PC-9 (cell line): ENCODE data around the gene ITGA5. TPM values are rescaled to one million over a fixed set of nuclear protein-coding genes. Genes with fewer than 3 reads are reported as not detected.

ENCODE experiments used
- BruUV-seq: library from RNA; stranded (reverse); fragments of 400-500 nt; replicated peaks from 2 replicates; lab custom pipeline; 2021; lab: Mats Ljungman, UMichigan
- CTCF ChIA-PET: fragments of 300-600 bp; sonication (Branson Sonifier 250); formaldehyde crosslinking; loops from one replicate; lab custom pipeline; 2022; ENCODE audit warnings: antibody characterized with exemption; lab: Charles Lee
- POLR2A ChIA-PET: fragments of 300-600 bp; sonication (Branson Sonifier 250); formaldehyde crosslinking; loops from one replicate; lab custom pipeline; 2022; ENCODE audit warnings: antibody characterized with exemption; ENCODE audit not compliant: unreplicated experiment; lab: Charles Lee
- DNase-seq, 2 experiments: peaks; one replicate each; pipeline versions ENCODE4 v3.0.0 to v3.0.0-alpha.2; 2015 to 2022; ENCODE audit warnings: mixed read lengths in 1 of 2
- H2AFZ ChIP-seq: fragments of 200-600 bp; sonication (generic); 2 replicates; pipeline ENCODE4 v1.8.1; 2017; ENCODE audit warnings: antibody characterized with exemption
- H3F3A ChIP-seq: fragments of 200-600 bp; sonication (generic); 2 replicates; pipeline ENCODE4 v1.8.1; 2017; ENCODE audit warnings: antibody characterized with exemption, mild to moderate bottlenecking, low read depth; ENCODE audit not compliant: insufficient read depth
- H3K27ac ChIP-seq: fragments of 200-600 bp; sonication (generic); 2 replicates; pipeline ENCODE4 v1.6.1; 2016; ENCODE audit warnings: mixed run types
- H3K27me3 ChIP-seq: fragments of 200-600 bp; sonication (generic); 2 replicates; pipeline ENCODE4 v1.6.1; 2016; ENCODE audit warnings: low read depth, mixed run types; ENCODE audit not compliant: insufficient read depth
- H3K36me3 ChIP-seq: fragments of 200-600 bp; sonication (generic); 2 replicates; pipeline ENCODE4 v1.6.1; 2016; ENCODE audit warnings: low read depth, mixed run types
- H3K4me1 ChIP-seq: fragments of 200-600 bp; sonication (generic); replicated peaks from 2 replicates; pipeline ENCODE4 v1.6.1; 2016; ENCODE audit warnings: mixed run types; ENCODE audit not compliant: insufficient read depth
- H3K4me2 ChIP-seq: fragments of 200-600 bp; sonication (generic); 2 replicates; pipeline ENCODE4 v1.6.1; 2017; ENCODE audit warnings: mixed run types
- H3K4me3 ChIP-seq: fragments of 200-600 bp; sonication (generic); 2 replicates; pipeline ENCODE4 v1.6.1; 2016; ENCODE audit warnings: mixed run types
- H3K79me2 ChIP-seq: fragments of 200-600 bp; sonication (generic); 2 replicates; pipeline ENCODE4 v1.6.1; 2017; ENCODE audit warnings: low read depth, mixed run types
- H3K9me2 ChIP-seq: fragments of 200-600 bp; sonication (generic); 2 replicates; pipeline ENCODE4 v1.8.1; 2017; ENCODE audit warnings: mild to moderate bottlenecking; ENCODE audit not compliant: insufficient read depth
- H3K9me3 ChIP-seq: fragments of 200-600 bp; sonication (generic); 2 replicates; pipeline ENCODE4 v1.8.1; 2016; ENCODE audit warnings: low read depth; ENCODE audit not compliant: insufficient read depth
- H4K20me1 ChIP-seq: fragments of 200-600 bp; sonication (generic); 2 replicates; pipeline ENCODE4 v1.8.1; 2017; ENCODE audit not compliant: insufficient read depth
- EZH2 ChIP-seq: fragments of 200-600 bp; sonication (generic); IDR thresholded peaks from 2 replicates; pipeline ENCODE4 v1.8.0; 2017; ENCODE audit warnings: antibody characterized with exemption, low read depth
- intact Hi-C: fragments of 100-400 bp; cut with micrococcal nuclease; formaldehyde crosslinking; loops from one replicate; pipeline ENCODE4 v1.10.0; 2022; ENCODE audit not compliant: unreplicated experiment
- total RNA-seq: library from RNA; stranded (reverse); gene quantifications from 2 replicates; pipeline ENCODE4 v1.2.3, GENCODE V29; 2021
- TF ChIP-seq, protein P1 (sequence below): fragments of 200-600 bp; sonication (generic); conservative IDR thresholded peaks from 2 replicates; pipeline ENCODE4 v1.6.1; 2017; ENCODE audit warnings: mixed run types, antibody characterized with exemption, mild to moderate bottlenecking, moderate library complexity

ITGA5 gene
- total RNA-seq, 1 experiment from 2014 or later, result 28.4 TPM

DNA sequence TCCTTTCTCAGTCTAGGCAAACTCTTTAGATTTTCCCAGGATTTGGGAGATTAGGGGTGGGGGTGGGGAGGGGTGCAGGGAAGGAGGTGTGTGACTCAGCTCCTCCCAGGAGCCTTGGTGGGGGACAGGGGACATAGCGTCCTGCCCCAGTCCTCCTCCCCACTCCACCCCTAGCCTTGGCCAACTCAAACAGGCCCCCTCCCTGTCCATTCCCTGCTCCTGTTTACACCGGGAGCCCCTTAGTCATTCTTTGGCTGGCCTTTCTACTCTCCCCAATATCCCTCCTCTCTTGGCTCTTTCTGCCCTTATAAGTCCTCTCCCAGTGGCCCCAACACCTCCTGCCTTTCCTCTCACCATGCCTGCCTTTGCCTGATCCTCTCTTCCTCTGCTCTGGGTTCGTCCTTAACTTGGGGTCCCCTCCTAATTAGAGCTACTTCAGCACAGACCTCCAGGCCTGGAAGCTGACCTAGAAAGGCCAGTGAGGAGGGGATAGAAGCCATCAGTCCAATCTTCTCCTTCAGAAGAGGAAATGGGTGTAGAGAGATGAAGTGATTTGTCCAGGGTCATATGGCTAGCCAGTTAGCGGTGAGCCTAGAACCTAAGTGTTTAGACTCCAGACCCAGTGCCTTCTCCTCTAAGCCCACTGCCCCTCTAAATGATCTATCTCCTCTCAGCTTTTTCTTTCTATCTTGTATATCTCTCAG, 2.3 kb upstream of the ITGA5 start:
- Histone ChIP-seq H3K27me3 (no peaks in the 10 kb centered on the region), H3K4me1 (peaks cover 57% of the 10 kb centered on the region), H3F3A (peaks cover 22% of the 10 kb centered on the region), H3K27ac (peak overlapping the region; percentile 24; the same call in 1 of the 2 replicates), H3K36me3 (no peaks in the 10 kb centered on the region), H3K4me3 (no peak overlapping the region), H3K9me2 (no peaks in the 10 kb centered on the region), H3K79me2 (peaks cover 20% of the 10 kb centered on the region), H4K20me1 (no peaks in the 10 kb centered on the region), H3K9me3 (no peaks in the 10 kb centered on the region), H3K4me2 (peak overlapping the region; percentile 17), H2AFZ (peak overlapping the region; percentile 23; the same call in 1 of the 2 replicates)
- CTCF ChIA-PET, result no interaction called here
- TF ChIP-seq EZH2, result no peak
- TF ChIP-seq, protein P1, sequence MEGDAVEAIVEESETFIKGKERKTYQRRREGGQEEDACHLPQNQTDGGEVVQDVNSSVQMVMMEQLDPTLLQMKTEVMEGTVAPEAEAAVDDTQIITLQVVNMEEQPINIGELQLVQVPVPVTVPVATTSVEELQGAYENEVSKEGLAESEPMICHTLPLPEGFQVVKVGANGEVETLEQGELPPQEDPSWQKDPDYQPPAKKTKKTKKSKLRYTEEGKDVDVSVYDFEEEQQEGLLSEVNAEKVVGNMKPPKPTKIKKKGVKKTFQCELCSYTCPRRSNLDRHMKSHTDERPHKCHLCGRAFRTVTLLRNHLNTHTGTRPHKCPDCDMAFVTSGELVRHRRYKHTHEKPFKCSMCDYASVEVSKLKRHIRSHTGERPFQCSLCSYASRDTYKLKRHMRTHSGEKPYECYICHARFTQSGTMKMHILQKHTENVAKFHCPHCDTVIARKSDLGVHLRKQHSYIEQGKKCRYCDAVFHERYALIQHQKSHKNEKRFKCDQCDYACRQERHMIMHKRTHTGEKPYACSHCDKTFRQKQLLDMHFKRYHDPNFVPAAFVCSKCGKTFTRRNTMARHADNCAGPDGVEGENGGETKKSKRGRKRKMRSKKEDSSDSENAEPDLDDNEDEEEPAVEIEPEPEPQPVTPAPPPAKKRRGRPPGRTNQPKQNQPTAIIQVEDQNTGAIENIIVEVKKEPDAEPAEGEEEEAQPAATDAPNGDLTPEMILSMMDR, result no peak
- POLR2A ChIA-PET, result no interaction called here
- intact Hi-C loops, result no loop called here
- BruUV-seq, result no TSS peak
- peak in 1 of 2 experiments; percentile 34 for DNase-seq

DNA sequence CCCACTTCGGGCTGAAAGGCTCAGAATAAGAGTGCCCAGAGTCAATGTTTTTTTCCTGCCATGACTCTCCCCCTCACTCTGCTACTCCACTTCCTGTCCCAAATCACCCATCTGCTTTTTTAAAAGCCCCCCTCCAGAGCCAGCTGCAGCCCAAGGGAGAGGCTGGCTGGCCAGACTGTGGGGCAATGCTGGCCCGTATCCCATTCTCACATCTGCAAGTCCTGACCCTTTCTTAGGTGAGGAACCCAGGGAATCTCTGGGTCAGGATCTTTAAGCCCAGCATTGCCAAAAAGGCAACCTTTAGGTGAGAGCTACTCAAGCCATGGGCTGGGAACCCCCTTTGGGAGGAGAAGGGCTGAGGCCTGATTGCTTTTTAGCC, 1.7 kb upstream of the ITGA5 start:
- H3K4me3 ChIP-seq, result no peak overlapping the region
- POLR2A ChIA-PET, result no interaction called here

DNA sequence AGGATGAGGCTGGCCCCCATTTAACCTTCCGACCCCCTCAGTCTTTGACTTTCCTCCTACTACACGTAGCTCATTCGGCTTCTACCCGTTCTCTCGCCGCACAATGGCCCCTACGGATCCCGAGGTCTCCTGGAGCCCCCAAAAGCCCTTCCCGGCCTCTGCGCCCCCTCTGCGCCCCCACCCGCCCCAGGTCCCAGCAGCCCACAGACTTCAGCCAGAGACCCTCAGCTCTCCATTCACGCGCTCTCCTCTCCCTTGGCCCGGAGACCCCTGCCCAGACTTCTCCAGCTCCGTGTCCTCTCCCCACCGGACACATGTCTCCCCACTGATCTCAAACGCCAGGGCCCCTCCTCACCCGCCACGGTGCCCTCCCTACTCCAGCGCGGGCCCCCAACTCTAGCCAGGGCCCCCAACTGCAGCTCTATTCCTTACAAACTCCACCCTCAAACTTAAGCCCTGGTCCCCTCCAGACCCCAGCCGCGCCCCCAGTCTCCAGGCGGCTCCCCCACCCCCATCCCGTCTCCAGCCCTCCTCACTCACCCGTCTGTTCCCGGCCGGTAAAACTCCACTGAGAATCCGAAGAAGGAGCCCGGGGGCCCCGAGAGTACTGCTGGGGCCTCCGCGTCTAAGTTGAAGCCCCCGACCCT, 502 bp downstream of the ITGA5 start:
- ChIA-PET POLR2A (no interaction called here), CTCF (interaction anchor here (2.8 kb wide), 1 partner anchor 19 kb away, joined by 13 read pairs; no protein-coding TSS in a partner anchor)
- Histone ChIP-seq H2AFZ (peak overlapping the region; percentile 88), H3K4me2 (peak overlapping the region; percentile 95), H3K27me3 (no peaks in the 10 kb centered on the region), H3K9me2 (no peaks in the 10 kb centered on the region), H3K4me3 (peak overlapping the region; percentile 92), H3F3A (peaks cover 24% of the 10 kb centered on the region), H3K79me2 (peaks cover 39% of the 10 kb centered on the region), H3K36me3 (no peaks in the 10 kb centered on the region), H3K27ac (no peak overlapping the region), H4K20me1 (no peaks in the 10 kb centered on the region), H3K4me1 (peaks cover 50% of the 10 kb centered on the region), H3K9me3 (no peaks in the 10 kb centered on the region)
- TF ChIP-seq, protein P1, result no peak
- no peak for TF ChIP-seq EZH2
- peak in 1 of 2 experiments; percentile 1 for DNase-seq
- intact Hi-C loops, result no loop called here
- no TSS peak for BruUV-seq

More for the DNA sequence above, 1.7 kb upstream of the ITGA5 start:
- Histone ChIP-seq H3K27ac (no peak overlapping the region), H3K4me1 (peaks cover 57% of the 10 kb centered on the region), H3K79me2 (peaks cover 25% of the 10 kb centered on the region), H3K36me3 (no peaks in the 10 kb centered on the region), H3K9me2 (no peaks in the 10 kb centered on the region), H3K27me3 (no peaks in the 10 kb centered on the region), H2AFZ (no peak overlapping the region), H3K4me2 (no peak overlapping the region), H4K20me1 (no peaks in the 10 kb centered on the region), H3F3A (peaks cover 24% of the 10 kb centered on the region), H3K9me3 (no peaks in the 10 kb centered on the region)
- intact Hi-C loops, result no loop called here
- TF ChIP-seq EZH2, result no peak
- TF ChIP-seq, protein P1, result no peak
- CTCF ChIA-PET, result interaction anchor here (1.0 kb wide), 1 partner anchor 207 kb away, joined by 8 read pairs; no protein-coding TSS in a partner anchor
- BruUV-seq, result no TSS peak
- peak in 1 of 2 experiments; percentile 6 for DNase-seq
